Measurements from ENCODE around the gene ZNF414.

Gene ZNF414

DNA sequence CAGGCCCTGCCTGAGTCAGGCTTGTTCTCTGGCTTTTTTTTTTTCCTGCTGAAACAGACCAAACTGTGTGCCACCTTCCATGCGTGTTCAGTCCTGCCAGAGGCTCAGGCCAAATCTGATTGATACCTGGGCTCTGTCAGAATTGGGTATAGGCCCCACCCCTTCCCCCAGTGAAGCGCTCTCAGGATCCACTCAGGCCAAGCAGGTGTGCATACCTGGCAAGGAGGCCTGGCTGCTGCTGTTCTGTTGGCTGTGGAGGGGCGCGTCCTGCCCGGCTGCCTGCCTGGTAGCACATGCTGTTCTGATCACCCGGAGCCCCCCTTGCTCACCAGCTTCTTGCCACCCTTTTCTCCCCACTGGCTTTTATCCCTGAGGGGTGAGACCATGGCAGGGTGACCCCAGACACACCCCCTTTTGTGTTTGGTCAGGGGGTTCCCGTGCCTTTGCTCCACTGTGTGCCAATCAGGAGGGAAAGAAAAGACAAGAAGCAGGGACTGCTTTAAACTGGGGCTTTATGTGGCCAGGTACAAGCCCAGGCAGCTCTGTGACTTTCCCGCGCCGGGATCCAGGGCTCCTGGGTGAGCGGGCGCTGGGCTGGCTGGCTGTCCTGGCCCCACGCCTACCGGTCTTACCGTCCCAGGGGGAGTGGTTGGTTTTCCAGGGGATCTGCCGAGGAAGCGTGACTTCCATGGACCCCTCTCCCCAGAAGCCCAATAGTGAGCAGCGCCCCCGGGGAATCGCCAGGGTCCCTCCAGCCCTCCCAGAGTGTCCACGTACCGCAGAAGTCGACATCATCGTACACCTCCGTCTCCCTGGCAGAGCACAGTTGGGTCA is 24.2 kb downstream of the ZNF414 start:
- DNase-seq, result no peak

GRCh38 chr19:8488365-8488764 is 25.6 kb downstream of the ZNF414 start:
- no peak for DNase-seq

- peak; percentile 67 for DNase-seq
Measured at GRCh38 chr19:8487137-8487851, 26.7 kb downstream of the ZNF414 start.

GRCh38 chr19:8486661-8487136 is 27.3 kb downstream of the ZNF414 start:
- DNase-seq, result no peak

GRCh38 chr19:8485561-8486371 is 28.2 kb downstream of the ZNF414 start:
- no peak for DNase-seq

DNA sequence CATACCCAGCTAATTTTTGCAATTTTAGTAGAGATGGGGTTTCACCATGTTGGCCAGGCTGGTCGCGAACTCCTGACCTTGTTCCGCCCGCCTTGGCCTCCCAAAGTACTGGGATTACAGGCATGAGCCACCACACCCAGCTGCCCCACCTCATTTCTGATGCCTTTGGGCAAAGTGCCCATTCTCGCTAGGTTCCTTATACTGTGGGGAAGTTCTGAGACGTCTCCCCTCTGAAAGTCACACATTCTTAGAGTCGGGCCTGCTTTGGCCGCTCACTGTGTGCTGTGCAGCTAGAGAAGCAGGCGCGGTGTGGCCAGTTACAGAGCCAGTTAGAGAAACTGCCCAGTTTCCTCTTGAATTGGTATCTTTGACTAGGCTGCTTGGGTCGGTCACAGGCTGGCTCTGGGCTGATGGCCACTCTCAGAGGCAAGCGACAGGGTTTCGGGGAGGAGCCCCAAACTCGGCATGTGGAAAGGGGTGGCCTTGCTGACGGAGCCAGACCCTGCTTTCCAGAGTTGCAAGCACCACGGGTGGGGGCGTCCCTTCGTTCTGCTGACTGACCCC is 29.6 kb downstream of the ZNF414 start:
- no peak for DNase-seq

- no peak for DNase-seq
Measured at GRCh38 chr19:8483165-8483564, 30.8 kb downstream of the ZNF414 start.

DNA sequence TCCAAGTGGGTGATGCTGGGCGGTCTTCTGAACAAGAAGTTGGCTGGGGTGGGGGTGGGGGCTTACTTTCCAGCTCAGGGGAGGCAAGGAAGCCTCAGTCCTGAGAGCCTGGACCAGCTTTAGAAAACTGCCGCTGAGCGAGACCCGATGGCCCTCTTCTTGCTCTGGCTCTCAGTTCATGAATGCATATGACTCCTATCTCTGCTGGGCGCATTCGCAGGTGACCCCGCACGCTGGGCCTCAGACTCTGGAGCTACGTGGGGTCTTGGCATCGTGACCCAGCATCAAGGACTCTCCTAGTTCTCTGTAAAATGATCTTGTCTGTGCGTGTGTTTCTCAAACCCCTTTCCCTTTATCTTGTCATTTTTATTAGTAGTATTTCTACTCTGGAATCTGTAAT is 31.3 kb downstream of the ZNF414 start:
- no peak for DNase-seq

- no peak for DNase-seq
Measured at GRCh38 chr19:8481616-8482015, 32.4 kb downstream of the ZNF414 start.

DNA sequence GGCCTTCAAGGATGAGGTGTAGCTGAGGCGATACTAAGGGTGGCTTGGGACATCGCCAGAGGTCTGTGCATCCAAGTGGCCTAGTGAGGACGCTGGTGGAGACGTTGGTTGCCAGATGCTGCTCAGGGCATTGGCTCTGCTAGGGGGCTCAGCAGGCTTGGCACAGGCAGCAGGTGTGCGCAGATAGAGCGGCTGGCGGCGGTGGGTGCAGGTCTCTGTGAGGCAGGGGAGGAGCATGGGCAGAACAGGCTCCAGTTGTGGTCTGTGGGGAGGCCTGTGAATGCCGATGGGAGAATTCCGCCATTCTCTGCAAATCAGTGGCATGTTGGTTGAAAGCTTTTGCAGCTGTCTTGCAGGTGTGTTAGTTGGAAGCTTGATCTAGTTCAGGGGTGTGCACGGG is 32.8 kb downstream of the ZNF414 start:
- DNase-seq, result no peak

DNA sequence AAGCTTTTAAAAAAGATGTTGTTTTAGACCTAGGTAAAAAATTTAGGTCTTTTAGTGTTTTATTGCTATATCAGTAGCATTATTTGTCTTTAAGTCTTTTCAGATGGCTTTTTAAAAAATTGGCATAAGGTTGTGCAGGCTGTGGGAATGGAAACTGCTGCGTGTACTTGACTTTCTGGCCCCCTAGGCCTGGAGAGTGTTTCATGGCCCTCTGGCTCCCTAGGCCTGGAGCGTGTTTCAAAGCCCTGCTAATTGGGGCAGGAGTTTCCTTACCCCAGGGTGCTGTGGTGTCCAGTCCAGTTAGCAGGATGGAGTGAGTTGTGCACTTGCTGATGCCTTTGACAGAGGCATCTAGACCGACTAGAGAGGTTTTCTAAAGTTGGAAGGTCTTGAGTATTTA is 35.4 kb downstream of the ZNF414 start:
- no peak for DNase-seq

DNA sequence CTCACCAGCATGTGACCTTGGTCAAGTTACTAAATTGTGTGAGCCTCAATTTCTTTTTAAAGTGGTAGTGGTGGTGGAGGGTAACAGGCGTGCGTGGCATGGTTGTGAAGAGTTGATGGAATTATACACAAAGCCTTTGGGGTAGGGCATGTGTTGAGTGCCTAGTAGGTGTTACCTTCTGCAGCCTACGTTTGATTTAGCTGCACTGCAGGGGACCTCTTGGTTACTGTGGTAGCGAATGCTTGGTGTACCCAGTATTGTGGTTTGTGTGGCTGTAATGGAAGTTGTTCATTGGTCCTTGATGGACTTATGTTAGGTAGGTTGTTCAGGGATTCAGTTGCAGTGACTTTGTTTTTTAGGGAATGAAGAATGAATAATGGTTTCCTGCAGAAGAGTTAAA is 36.1 kb downstream of the ZNF414 start:
- no peak for DNase-seq

DNA sequence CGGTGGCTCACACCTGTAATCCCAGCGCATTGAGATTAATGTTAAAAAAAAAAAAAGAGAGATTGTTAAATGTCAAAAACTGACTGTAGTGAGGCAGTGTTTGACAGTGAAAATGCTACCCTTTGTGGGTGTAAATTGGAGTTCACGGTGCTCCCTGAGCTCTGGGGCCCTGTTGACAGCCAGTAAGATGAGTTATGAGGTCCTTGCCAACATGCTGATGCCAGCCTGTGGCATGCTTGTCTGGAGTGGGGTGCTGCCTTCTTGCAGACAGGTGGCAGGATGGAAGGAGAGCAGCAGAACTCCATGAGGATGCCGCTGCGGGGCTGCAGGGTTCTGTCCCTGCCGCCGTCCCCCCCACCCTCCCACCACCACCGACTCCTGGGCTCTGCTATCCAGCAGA is 37.4 kb downstream of the ZNF414 start:
- DNase-seq, result no peak

DNA sequence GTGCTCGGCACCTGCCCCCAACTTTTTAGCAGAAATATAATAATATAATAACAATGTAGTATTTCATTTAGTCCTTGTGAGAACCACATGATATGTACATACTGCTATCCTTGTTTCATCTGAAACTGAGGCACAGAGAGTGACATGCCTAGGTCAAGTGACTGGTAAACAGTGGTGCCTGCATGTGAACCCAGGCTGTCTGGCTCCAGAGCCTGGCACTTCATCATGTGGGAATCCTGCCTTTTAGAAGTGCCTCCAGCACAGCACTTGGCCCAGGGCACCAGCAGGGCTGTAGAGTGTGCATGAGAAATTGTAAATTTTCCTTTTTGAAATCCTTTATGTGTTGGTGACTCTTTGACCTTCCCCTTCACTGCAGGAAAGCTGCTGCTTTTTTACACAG is 39.0 kb downstream of the ZNF414 start:
- no peak for DNase-seq

- no peak for DNase-seq
Measured at GRCh38 chr19:8473648-8474476, 40.1 kb downstream of the ZNF414 start.

DNA sequence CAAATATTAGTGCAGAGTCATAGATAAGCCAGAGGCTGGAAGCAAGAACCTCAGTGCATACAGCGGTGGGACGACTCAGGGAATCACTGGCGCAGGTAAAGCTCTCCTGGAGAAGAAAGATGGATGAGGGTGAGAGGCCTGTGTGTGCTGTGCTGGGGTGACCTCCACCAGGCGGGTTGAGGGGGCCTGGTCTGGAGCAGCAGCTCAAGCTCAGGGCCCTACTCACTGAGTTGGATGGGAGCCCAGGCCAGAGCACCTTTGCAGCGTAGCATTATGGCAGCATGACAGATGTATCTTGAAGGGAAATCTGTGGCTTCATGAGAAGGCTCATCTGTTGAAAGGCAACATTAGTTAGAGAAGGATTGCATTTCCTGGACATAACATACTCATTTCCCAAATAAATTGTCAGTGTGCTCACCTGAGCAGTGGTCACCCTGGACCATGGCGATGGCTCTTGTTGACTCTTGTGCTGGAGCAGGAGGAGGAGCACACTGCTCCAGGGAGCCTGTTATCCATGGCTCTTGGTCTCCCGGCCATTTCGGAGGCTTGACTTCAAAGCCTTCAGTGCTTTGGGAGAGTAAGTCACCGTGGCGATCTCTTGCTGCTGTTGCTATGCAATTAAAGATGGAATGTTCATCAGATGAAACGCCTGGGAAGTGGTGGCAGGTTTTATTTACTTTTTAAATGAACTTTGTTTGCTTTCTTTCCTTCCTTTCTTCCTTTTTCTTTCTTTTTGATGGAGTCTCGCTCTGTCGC is 44.2 kb downstream of the ZNF414 start:
- DNase-seq, result no peak

- no peak for DNase-seq
Measured at GRCh38 chr19:8468761-8469373, 45.1 kb downstream of the ZNF414 start.

GRCh38 chr19:8468124-8468523 is 45.8 kb downstream of the ZNF414 start:
- no peak for DNase-seq

DNA sequence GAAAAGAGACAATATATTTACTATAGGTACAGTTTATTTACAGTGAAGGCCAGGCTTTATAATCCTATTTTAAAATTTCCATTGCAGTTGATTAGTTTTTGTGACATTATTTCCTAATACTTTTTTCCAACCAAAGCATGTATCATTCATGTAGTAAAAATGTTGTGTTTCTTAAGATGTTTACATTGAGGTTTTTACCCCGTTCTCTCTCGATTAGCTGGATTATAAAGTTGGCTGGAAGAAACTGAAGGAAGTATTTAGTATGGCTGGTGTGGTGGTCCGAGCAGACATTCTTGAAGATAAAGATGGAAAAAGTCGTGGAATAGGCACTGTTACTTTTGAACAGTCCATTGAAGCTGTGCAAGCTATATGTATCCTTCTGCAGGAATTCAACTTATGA is 47.9 kb downstream of the ZNF414 start:
- DNase-seq, result no peak

DNA sequence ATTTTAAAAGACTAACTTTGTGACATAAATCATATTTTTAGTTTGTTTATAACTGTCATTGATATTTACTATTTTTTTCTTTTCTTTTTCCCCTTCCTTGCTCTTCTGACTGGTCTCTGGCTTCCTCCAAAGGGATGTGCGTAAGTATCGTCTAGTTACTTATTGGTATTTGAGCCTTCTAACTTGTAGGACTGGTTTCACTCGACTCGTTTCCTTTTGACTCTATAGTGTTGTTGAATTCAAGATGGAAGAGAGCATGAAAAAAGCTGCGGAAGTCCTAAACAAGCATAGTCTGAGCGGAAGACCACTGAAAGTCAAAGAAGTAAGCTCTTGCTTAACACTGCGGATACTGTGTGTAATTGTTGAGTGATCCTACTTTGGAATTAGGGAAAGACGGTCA is 50.6 kb downstream of the ZNF414 start:
- no peak for DNase-seq

- DNase-seq, result no peak
Measured at GRCh38 chr19:8462571-8462970, 51.4 kb downstream of the ZNF414 start.
